GM12891 (cell line): ENCODE results near the gene YDJC.

Experiments
- PAX5 ChIP-seq: IDR thresholded peaks from 2 replicates; pipeline ENCODE4 v1.6.1; 2011; ENCODE audit warnings: low read length, moderate library complexity, mild to moderate bottlenecking; ENCODE audit not compliant: insufficient read depth, severe bottlenecking
- POLR2A ChIP-seq: IDR thresholded peaks from 2 replicates; pipeline ENCODE4 v1.6.1; 2011; ENCODE audit warnings: low read depth, low read length, control low read depth
- POLR2AphosphoS5 ChIP-seq: IDR thresholded peaks from 2 replicates; pipeline ENCODE4 v1.6.1; 2011; ENCODE audit warnings: low read depth, low read length, control low read depth

DNA sequence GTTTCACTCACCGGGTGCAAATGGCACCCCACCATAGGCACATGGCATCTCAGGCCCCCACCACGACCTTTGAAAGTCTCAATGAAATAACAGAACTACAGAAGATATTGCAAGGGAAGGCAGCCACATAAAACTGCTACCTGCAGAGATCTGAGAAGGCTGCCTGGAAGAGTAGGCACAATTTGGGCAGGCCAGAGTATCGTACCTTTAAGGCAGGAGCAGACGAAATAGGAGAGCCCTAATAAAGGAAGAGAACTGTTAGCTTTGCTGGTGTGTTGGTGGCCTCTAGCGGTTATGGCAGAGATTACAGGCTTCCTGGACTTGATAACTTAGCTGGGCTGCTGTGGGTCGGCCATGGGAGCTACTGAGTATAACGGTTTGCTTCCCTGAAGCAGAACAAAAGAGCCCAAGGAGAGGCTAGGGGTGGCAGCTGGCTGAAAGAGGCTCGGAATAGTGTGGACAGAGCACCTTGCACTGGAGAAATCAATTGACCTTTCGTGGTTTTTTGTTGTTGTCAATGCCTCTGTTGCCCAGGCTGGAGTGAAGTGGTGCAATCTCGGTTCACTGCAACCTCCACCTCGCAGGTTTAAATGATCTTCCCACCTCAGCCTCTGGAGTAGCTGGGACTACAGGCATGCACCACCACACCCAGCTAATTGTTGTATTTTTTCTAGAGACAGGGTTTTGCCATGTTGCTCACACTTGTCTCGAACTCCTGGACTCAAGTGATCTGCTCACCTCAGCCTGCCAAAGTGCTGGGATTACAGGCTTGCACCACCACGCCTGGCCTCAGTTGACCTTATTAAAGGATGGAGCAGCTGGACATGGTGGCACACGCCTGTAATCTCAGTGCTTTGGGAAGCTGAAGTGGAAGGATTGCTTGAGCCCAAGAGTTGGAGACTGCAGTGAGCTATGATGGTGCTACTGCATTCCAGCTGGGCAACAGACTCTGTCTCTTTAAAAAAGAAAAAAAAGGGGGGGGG lies 17.1 kb upstream of the YDJC start:
- TF ChIP-seq POLR2A = no peak
- TF ChIP-seq POLR2AphosphoS5 = no peak
- no peak for TF ChIP-seq PAX5
